SK-N-SH (cell line): ENCODE results near the gene GRIK1.

ENCODE experiments used
- CTCF ChIP-seq: fragments of 200-600 bp; sonication (generic); IDR thresholded peaks from 2 replicates; pipeline ENCODE4 v1.6.1; 2017; ENCODE audit warnings: antibody characterized with exemption, mild to moderate bottlenecking, moderate library complexity
- EP300 ChIP-seq, 2 experiments: IDR thresholded peaks; 2 replicates each; pipeline versions ENCODE4 v1.4.0 to v1.6.1; 2012; ENCODE audit warnings: borderline replicate concordance in 1 of 2, low read depth in 1 of 2, low read length in 1 of 2
- EZH2phosphoT487 ChIP-seq: fragments of 200-600 bp; sonication (generic); IDR thresholded peaks from 2 replicates; pipeline ENCODE4 v1.6.1; 2017; ENCODE audit warnings: low read depth, mixed run types, mild to moderate bottlenecking, antibody characterized with exemption, moderate library complexity, borderline replicate concordance
- FOXM1 ChIP-seq: IDR thresholded peaks from 2 replicates; pipeline ENCODE4 v1.4.0; 2012; ENCODE audit warnings: low read depth, mild to moderate bottlenecking
- GABPA ChIP-seq: IDR thresholded peaks from 2 replicates; pipeline ENCODE4 v1.4.0; 2012; ENCODE audit warnings: low read depth, mild to moderate bottlenecking
- GATA2 ChIP-seq: sonication (generic); formaldehyde crosslinking; IDR thresholded peaks from 2 replicates; pipeline ENCODE4 v1.5.0; 2020; ENCODE audit warnings: mild to moderate bottlenecking, missing genetic modification reagents
- POLR2AphosphoS5 ChIP-seq: IDR thresholded peaks from 2 replicates; pipeline ENCODE4 v1.6.1; 2012; ENCODE audit warnings: low read depth, low read length
- RAD21 ChIP-seq: IDR thresholded peaks from 2 replicates; pipeline ENCODE4 v1.6.1; 2012; ENCODE audit warnings: mild to moderate bottlenecking, low read length
- SIN3A ChIP-seq: IDR thresholded peaks from 2 replicates; pipeline ENCODE4 v1.6.1; 2012; ENCODE audit warnings: low read depth, mild to moderate bottlenecking, low read length, moderate library complexity, borderline replicate concordance
- SMC3 ChIP-seq: IDR thresholded peaks from 2 replicates; pipeline ENCODE4 v1.6.1; 2012; ENCODE audit warnings: low read depth, low read length, improper control_type of control experiment
- USF1 ChIP-seq: IDR thresholded peaks from 2 replicates; pipeline ENCODE4 v1.4.0; 2012; ENCODE audit warnings: low read depth, borderline replicate concordance
- TF ChIP-seq, protein P1 (sequence below): IDR thresholded peaks from 2 replicates; pipeline ENCODE4 v1.4.0; 2012; ENCODE audit warnings: low read depth
- TF ChIP-seq, protein P2 (sequence below): IDR thresholded peaks from 2 replicates; pipeline ENCODE4 v1.6.1; 2012; ENCODE audit warnings: mild to moderate bottlenecking, low read depth, low read length, moderate library complexity

- TF ChIP-seq SMC3 (no peak), CTCF (no peak), RAD21 (no peak), GABPA (no peak), SIN3A (no peak), FOXM1 (no peak), USF1 (no peak), EZH2phosphoT487 (no peak), POLR2AphosphoS5 (no peak), GATA2 (CRISPR knock-in tag) (no peak), EP300 (IDR thresholded peaks at IDR 0.05; ENCODE audit: borderline replicate concordance in 1 of 2, low read depth in 1 of 2, low read length in 1 of 2) (no peak)
- TF ChIP-seq, protein P1, sequence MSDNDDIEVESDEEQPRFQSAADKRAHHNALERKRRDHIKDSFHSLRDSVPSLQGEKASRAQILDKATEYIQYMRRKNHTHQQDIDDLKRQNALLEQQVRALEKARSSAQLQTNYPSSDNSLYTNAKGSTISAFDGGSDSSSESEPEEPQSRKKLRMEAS, result no peak
- TF ChIP-seq, protein P2, sequence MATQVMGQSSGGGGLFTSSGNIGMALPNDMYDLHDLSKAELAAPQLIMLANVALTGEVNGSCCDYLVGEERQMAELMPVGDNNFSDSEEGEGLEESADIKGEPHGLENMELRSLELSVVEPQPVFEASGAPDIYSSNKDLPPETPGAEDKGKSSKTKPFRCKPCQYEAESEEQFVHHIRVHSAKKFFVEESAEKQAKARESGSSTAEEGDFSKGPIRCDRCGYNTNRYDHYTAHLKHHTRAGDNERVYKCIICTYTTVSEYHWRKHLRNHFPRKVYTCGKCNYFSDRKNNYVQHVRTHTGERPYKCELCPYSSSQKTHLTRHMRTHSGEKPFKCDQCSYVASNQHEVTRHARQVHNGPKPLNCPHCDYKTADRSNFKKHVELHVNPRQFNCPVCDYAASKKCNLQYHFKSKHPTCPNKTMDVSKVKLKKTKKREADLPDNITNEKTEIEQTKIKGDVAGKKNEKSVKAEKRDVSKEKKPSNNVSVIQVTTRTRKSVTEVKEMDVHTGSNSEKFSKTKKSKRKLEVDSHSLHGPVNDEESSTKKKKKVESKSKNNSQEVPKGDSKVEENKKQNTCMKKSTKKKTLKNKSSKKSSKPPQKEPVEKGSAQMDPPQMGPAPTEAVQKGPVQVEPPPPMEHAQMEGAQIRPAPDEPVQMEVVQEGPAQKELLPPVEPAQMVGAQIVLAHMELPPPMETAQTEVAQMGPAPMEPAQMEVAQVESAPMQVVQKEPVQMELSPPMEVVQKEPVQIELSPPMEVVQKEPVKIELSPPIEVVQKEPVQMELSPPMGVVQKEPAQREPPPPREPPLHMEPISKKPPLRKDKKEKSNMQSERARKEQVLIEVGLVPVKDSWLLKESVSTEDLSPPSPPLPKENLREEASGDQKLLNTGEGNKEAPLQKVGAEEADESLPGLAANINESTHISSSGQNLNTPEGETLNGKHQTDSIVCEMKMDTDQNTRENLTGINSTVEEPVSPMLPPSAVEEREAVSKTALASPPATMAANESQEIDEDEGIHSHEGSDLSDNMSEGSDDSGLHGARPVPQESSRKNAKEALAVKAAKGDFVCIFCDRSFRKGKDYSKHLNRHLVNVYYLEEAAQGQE, result no peak
These were observed 305.4 kb downstream of the GRIK1 start for GRCh38 chr21:29634418-29634817.
